Naive B cell (primary cell): ENCODE measurements around the gene PLA2G2C. TPM values are rescaled to one million over a fixed set of nuclear protein-coding genes. Genes with fewer than 3 reads are reported as not detected.

Experiments used
- ATAC-seq, 2 donors: fragments of 150-1000 bp; cut with Tn5 transposase; 2 replicates each; pipeline ENCODE4 v1.10.0; 2021; ENCODE audit warnings: low read depth in 2 of 2, mild to moderate bottlenecking in 2 of 2, moderate library complexity in 2 of 2
- DNase-seq: peaks from one replicate; pipeline ENCODE4 v3.0.0; 2022
- H3K27ac Mint-ChIP-seq, 6 donors: one replicate each; pipeline ENCODE4 v1.8.0; 2020 to 2022; ENCODE audit warnings: mild to moderate bottlenecking in 6 of 6, mixed read lengths in 6 of 6, moderate library complexity in 5 of 6, inconsistent platforms in 2 of 6
- H3K27me3 Mint-ChIP-seq, 3 donors: one replicate each; pipeline ENCODE4 v1.8.0; 2021 to 2022; ENCODE audit warnings: mixed read lengths in 3 of 3, mild to moderate bottlenecking in 1 of 3
- H3K36me3 Mint-ChIP-seq, 2 donors: one replicate each; pipeline ENCODE4 v1.8.0; 2020 to 2022; ENCODE audit warnings: mixed read lengths in 2 of 2, inconsistent platforms in 1 of 2, mild to moderate bottlenecking in 1 of 2
- H3K4me1 Mint-ChIP-seq, 3 donors: one replicate each; pipeline ENCODE4 v1.8.0; 2020 to 2022; ENCODE audit warnings: mixed read lengths in 3 of 3, inconsistent platforms in 1 of 3, mild to moderate bottlenecking in 1 of 3, moderate library complexity in 1 of 3
- H3K4me3 Mint-ChIP-seq, 8 donors: one replicate each; pipeline ENCODE4 v1.8.0; 2020 to 2022; ENCODE audit warnings: mild to moderate bottlenecking in 8 of 8, mixed read lengths in 8 of 8, moderate library complexity in 8 of 8, inconsistent platforms in 2 of 8
- H3K9me3 Mint-ChIP-seq, 7 donors: one replicate each; pipeline ENCODE4 v1.8.0; 2020 to 2022; ENCODE audit warnings: mixed read lengths in 7 of 7, mild to moderate bottlenecking in 5 of 7, inconsistent platforms in 2 of 7, moderate library complexity in 1 of 7
- polyA plus RNA-seq, 6 donors: library from polyadenylated mRNA; unstranded; fragments of 300-500 nt; fragmentation: Illumina TruSeq; gene quantifications; one replicate each; pipeline ENCODE4 v1.2.3, GENCODE V29; 2021; ENCODE audit warnings: low read depth in 6 of 6

The PLA2G2C gene
- polyA plus RNA-seq, 6 donors from 2014 or later: not detected

DNA sequence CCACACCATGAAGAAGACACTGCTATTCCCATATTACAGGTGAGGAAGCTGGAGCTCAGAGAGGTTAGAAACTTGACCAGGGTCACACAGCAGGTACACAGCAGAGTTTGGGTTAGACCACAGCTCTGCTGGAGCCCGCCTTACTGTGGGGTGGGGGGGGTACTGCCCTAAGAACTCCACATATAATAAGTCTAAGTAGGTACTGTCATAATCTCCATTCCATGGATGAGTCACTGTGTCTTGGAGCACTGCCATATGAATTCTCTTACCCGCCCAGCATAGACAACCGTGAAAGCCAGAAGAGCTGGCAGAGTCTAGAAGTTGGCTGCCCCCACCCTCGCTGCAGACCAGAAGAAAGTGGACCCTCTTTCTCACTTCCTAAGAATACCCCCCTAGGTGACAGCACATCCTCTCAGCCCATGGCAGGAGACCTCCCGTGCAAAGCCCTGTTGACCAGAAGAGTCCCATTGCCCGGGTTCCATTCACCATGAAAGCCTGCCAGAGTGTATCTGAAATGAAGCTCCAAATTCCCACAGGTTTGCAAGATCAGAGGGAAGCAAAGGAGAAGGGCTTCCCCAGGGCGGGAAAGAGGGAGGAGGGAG lies 61.8 kb downstream of the PLA2G2C start:
- Mint-ChIP-seq H3K4me3 (peak overlapping the region in 1 of 8 donors; percentile 47), H3K9me3 (peaks cover 0 to 8% (median 1%) of the 10 kb centered on the region in 7 donors), H3K27me3 (no peaks in the 10 kb centered on the region), H3K27ac (peak overlapping the region in 1 of 6 donors; percentile 65), H3K4me1 (peaks cover 29 to 71% (median 58%) of the 10 kb centered on the region in 3 donors), H3K36me3 (no peaks in the 10 kb centered on the region)
- no peak for ATAC-seq
- no peak for DNase-seq

DNA sequence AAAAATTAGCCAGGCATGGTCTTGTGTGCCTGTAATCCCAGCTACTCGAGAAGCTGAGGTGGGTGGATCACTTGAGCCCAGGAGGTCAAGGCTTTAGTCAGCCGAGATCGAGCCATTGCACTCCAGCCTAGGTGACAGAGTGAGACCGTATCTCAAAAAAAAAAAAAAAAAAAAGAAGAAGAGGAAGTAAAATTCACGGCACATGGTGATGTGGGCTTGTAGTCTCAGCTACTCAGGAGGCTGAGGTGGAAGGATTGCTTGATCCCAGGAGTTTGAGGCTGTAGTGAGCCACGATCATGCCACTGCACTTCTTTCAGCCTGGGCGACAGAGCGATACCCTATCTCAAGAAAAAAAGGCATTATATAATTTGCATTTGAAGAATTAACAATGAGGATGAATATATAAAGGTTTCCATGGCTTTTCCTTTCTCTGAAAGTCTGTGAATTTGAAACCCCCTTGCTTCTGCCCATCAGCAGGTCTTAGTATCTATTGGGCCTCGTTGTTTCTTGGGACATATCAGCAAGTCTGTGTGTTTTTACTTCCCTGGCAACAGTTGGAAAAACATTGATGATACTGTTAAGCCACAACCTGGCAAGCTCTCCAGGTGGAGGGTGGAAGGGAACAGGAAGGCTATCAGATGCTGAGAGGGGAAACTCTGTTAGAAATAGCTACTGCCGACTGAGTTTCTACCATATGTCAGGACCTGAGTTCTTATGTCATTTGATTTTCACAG lies 62.4 kb downstream of the PLA2G2C start:
- H3K27ac Mint-ChIP-seq: peak overlapping the region in 3 of 6 donors; percentile 49 to 73 (median 64)
- peaks cover 36 to 76% (median 64%) of the 10 kb centered on the region in 3 donors for H3K4me1 Mint-ChIP-seq
- ATAC-seq (peak; percentile 71 to 73), DNase-seq (peak; percentile 28)
- peaks cover 0 to 4% (median 0%) of the 10 kb centered on the region in 7 donors for H3K9me3 Mint-ChIP-seq
- peak overlapping the region in 4 of 8 donors; percentile 18 to 76 (median 58) for H3K4me3 Mint-ChIP-seq
- no peaks in the 10 kb centered on the region for H3K36me3 Mint-ChIP-seq
- H3K27me3 Mint-ChIP-seq: no peaks in the 10 kb centered on the region

DNA sequence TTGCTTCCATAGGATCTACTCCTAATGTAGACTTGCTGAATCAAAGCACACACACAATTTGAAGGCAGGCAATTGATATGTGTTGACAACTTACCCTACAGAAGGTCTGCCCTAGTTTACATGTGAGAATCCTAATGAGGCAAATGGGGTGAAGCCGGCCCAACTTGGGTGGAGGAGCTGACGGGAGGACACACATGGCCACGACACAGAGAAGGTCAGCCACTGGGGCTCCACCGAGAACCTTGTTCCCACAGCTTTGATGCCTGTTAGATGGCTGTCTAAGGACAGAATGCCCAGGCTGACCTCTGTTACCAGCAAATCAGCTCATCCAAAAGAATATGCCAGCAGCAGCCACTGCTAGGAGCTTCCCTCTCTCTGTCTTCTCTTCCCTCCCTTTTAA lies 65.5 kb downstream of the PLA2G2C start:
- DNase-seq (no peak), ATAC-seq (no peak)
- H3K27me3 Mint-ChIP-seq: no peaks in the 10 kb centered on the region
- peak overlapping the region in 5 of 6 donors; percentile 15 to 57 (median 31) for H3K27ac Mint-ChIP-seq
- peak overlapping the region in 4 of 8 donors; percentile 55 to 76 (median 68) for H3K4me3 Mint-ChIP-seq
- H3K9me3 Mint-ChIP-seq: peaks cover 0 to 1% (median 0%) of the 10 kb centered on the region in 7 donors
- H3K4me1 Mint-ChIP-seq: peaks cover 42 to 85% (median 74%) of the 10 kb centered on the region in 3 donors
- no peaks in the 10 kb centered on the region for H3K36me3 Mint-ChIP-seq

DNA sequence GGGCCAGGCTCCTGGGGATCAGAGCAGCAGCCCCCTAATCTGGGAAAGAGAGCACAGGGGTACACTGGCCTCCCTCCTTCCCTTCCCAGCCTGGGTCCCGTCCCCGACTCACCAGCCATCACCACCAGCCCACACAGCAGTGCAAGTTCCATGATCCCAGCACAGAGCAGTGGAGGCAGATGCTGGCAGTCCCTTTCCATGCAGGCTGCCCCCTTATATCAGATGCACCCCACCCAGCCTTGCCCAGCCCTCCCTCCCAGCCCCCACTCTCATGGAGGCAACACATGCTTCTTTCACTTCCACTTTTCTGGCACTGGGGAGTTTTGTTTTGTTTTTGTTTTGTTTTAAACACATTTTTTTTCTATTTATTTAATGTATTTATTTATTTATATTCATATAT lies 67.0 kb downstream of the PLA2G2C start, which contains the start of gene PLA2G2D:
TSS of gene PLA2G2D (minus strand) at position 190 of the 400 bp plus-strand sequence. CDS start at position 152, 38 bp downstream.
- peak within 1 kb of the TSS; percentile 89 to 95 (median 94) for H3K27ac Mint-ChIP-seq
- H3K4me3 Mint-ChIP-seq: peak within 1 kb of the TSS in 7 of 8 donors; percentile 48 to 88 (median 75)
- H3K9me3 Mint-ChIP-seq: peaks cover 0 to 1% (median 0%) of the 10 kb centered on the region in 7 donors
- H3K36me3 Mint-ChIP-seq: no peaks in the 10 kb centered on the region
- no peaks in the 10 kb centered on the region for H3K27me3 Mint-ChIP-seq
- H3K4me1 Mint-ChIP-seq: peaks cover 49 to 88% (median 76%) of the 10 kb centered on the region in 3 donors
- peak; percentile 73 to 74 for ATAC-seq
- peak; percentile 27 for DNase-seq

DNA sequence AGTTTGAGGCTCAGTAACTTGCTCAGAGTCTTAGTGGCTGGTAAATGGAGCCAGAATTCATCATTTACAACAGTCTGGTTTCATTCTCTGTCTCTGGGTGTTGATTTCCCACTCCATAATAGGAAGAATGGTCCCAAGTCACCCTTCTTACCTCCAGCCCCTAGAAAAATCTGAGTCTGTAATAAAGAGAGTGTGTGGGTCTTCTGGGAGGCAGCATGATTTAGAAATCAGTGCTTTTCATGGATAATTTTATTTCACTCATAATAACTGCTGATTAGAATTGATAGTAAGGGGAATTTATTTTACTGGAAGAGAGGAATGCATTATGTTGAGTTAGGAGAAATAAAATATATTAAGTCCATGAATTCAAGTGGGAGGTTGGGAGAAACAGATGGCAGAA lies 69.1 kb downstream of the PLA2G2C start:
- ATAC-seq (no peak), DNase-seq (no peak)
- Mint-ChIP-seq H3K36me3 (no peaks in the 10 kb centered on the region), H3K4me1 (peaks cover 53 to 69% (median 65%) of the 10 kb centered on the region in 3 donors), H3K4me3 (peak overlapping the region in 5 of 8 donors; percentile 2 to 36 (median 25)), H3K27ac (peak overlapping the region in 4 of 6 donors; percentile 4 to 57 (median 44)), H3K27me3 (no peaks in the 10 kb centered on the region), H3K9me3 (peaks cover 0 to 1% (median 0%) of the 10 kb centered on the region in 7 donors)

DNA sequence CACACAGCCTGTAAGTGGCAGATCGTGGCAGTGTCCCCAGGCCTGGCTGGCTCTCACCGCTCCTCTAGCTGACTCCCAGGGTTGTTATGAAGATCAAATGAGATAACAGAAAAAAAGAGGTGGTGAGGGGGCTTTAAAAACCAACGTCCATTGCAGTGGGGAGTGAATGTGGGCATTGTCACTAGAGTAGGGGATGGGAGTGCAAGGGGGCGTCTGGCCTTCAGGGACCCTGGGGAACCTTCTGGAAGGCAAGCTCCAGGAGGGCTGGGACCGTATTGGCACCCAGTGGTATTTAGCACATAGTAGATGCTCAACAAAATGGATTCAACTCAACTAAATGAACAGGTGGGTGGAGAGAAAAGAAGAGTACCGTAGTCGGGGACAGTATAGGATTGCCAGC lies 70.4 kb downstream of the PLA2G2C start:
- H3K27me3 Mint-ChIP-seq: no peaks in the 10 kb centered on the region

DNA sequence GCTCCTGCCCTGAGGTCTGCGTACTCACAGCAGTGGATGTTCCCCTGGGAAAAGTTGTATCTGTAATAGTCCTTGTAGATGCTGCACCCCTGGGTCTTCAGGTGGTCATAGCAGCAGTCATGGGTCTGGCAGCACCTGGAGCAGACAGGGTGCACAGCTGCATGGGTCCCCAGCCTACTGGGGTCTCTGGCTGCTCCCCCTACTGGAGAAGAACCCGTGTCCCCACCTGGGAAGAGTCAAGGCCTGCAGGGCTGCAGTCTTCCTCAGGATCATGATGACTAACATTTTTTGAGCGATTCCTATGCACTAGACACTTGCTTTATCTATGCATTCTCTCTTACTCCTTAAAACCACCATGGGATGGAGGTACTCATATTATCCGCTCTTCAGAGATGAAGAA lies 70.8 kb downstream of the PLA2G2C start:
- peaks cover 0 to 1% (median 0%) of the 10 kb centered on the region in 7 donors for H3K9me3 Mint-ChIP-seq
- peak overlapping the region in 1 of 8 donors; percentile 62 for H3K4me3 Mint-ChIP-seq
- ATAC-seq (no peak), DNase-seq (no peak)
- no peaks in the 10 kb centered on the region for H3K36me3 Mint-ChIP-seq
- H3K4me1 Mint-ChIP-seq: peaks cover 44 to 54% (median 49%) of the 10 kb centered on the region in 3 donors
- no peaks in the 10 kb centered on the region for H3K27me3 Mint-ChIP-seq
- no peak overlapping the region for H3K27ac Mint-ChIP-seq

More for the DNA sequence above, 70.4 kb downstream of the PLA2G2C start:
- ATAC-seq (no peak), DNase-seq (no peak)
- Mint-ChIP-seq H3K4me1 (peaks cover 49 to 58% (median 54%) of the 10 kb centered on the region in 3 donors), H3K36me3 (no peaks in the 10 kb centered on the region), H3K27ac (peak overlapping the region in 1 of 6 donors; percentile 78), H3K4me3 (peak overlapping the region in 1 of 8 donors; percentile 48), H3K9me3 (peaks cover 0 to 1% (median 0%) of the 10 kb centered on the region in 7 donors)

DNA sequence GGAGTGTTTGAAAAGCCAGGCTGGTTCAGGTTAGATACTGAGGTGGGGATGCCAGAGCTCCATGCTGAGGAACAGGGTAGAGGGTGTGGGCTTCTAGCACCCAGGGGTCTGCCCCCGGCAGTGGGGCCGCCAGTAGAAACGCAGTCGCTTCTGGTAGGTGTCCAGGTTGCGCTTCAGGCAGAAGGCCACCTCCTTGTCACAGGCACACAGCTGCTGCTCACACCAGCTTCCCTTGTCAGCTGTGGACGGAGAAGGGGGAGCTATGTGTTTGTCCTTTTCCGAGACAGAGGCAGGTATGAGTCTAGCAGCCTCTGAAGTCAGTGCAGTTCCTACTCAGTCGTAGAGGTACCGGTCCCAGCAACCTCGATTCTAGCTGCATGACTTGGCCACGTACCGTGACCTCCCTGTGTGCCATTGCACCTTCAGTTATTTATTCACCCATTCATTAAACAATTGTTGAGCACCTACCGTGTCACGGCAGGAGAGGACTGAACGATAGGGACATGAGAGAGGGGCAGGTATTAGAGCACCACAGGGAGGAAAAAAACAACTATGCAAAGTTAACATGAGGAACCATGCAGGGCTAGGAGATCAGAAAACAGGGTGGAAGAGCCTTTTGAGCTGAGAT lies 72.2 kb downstream of the PLA2G2C start:
- ATAC-seq (no peak), DNase-seq (no peak)
- Mint-ChIP-seq H3K27me3 (peaks cover 0 to 7% (median 0%) of the 10 kb centered on the region in 3 donors), H3K4me1 (peaks cover 33 to 42% (median 36%) of the 10 kb centered on the region in 3 donors), H3K27ac (peak overlapping the region in 3 of 6 donors; percentile 24 to 54 (median 36)), H3K4me3 (no peak overlapping the region), H3K36me3 (no peaks in the 10 kb centered on the region), H3K9me3 (peaks cover 0 to 1% (median 0%) of the 10 kb centered on the region in 7 donors)

Other genes with a start within 250 kb of the PLA2G2C start
- gene PLA2G2A, start 206.9 kb downstream of the PLA2G2C start, polyA plus RNA-seq: not detected
- not detected for gene PLA2G5, start 116.3 kb downstream of the PLA2G2C start, polyA plus RNA-seq
- gene PLA2G2D, start 67.0 kb downstream of the PLA2G2C start, polyA plus RNA-seq: 1 to 10 TPM; 3.2 to 5.1 (median 4.0) TPM
- gene PLA2G2F, start 47.2 kb downstream of the PLA2G2C start, polyA plus RNA-seq: not detected
- gene UBXN10, start 422 bp downstream of the PLA2G2C start, polyA plus RNA-seq: under 1 TPM in 5 of 6 donors, not detected in 1; 0.06 to 0.82 (median 0.16) TPM
- not detected for gene VWA5B1, start 104.4 kb upstream of the PLA2G2C start, polyA plus RNA-seq